Activated CD4-positive, alpha-beta memory T cell treated with anti-CD3 and anti-CD28 coated beads for 36 hours (primary cell): Measurements from ENCODE around the gene TRDMT1. TPM values are rescaled to one million over a fixed set of nuclear protein-coding genes. Genes with fewer than 3 reads are reported as not detected.
A peak's percentile ranks its signal among the peaks of the same experiment; 100 is the strongest.

Experiments
- CTCF ChIA-PET: fragments of 350-600 bp; sonication (Branson Sonifier 250); formaldehyde crosslinking; loops from one replicate; lab custom pipeline; 2021; ENCODE audit warnings: antibody characterized with exemption, inconsistent platforms; lab: Charles Lee
- POLR2A ChIA-PET: fragments of 350-600 bp; sonication (Branson Sonifier 250); formaldehyde crosslinking; loops from one replicate; lab custom pipeline; 2021; ENCODE audit warnings: antibody characterized with exemption; lab: Charles Lee
- DNase-seq: peaks from one replicate; pipeline ENCODE4 v3.0.0-alpha.2; 2020
- H3K27ac Mint-ChIP-seq: one replicate; pipeline ENCODE4 v1.8.0; 2021; ENCODE audit warnings: mixed read lengths
- H3K27me3 Mint-ChIP-seq: one replicate; pipeline ENCODE4 v1.8.0; 2021; ENCODE audit warnings: mixed read lengths
- H3K36me3 Mint-ChIP-seq: one replicate; pipeline ENCODE4 v1.8.0; 2021; ENCODE audit warnings: mixed read lengths
- H3K4me1 Mint-ChIP-seq: one replicate; pipeline ENCODE4 v1.8.0; 2021; ENCODE audit warnings: low read depth, mixed read lengths
- H3K4me3 Mint-ChIP-seq: one replicate; pipeline ENCODE4 v1.8.0; 2021; ENCODE audit warnings: mild to moderate bottlenecking, mixed read lengths
- H3K9me3 Mint-ChIP-seq: one replicate; pipeline ENCODE4 v1.8.0; 2021; ENCODE audit warnings: mixed read lengths
- intact Hi-C: fragments of 100-400 bp; cut with micrococcal nuclease; formaldehyde crosslinking; loops from one replicate; pipeline ENCODE4 v1.15.1; 2023
- total RNA-seq, 2 experiments: library from RNA; stranded (reverse); gene quantifications; one replicate each; pipeline ENCODE4 v1.2.3, GENCODE V29; 2021

Gene TRDMT1
- total RNA-seq, 2 experiments from 2014 or later = 5.0 to 5.8 TPM

GRCh38 chr10:17146892-17147291, 54.6 kb downstream of the TRDMT1 start:
- H3K4me1 Mint-ChIP-seq = peaks cover 14% of the 10 kb centered on the region
- no peaks in the 10 kb centered on the region for H3K27me3 Mint-ChIP-seq
- H3K4me3 Mint-ChIP-seq = no peak overlapping the region
- ChIA-PET CTCF (no interaction called here), POLR2A (no interaction called here)
- intact Hi-C loops = no loop called here
- no peaks in the 10 kb centered on the region for H3K9me3 Mint-ChIP-seq
- peaks cover 6% of the 10 kb centered on the region for H3K36me3 Mint-ChIP-seq
- H3K27ac Mint-ChIP-seq = no peak overlapping the region
- no peak for DNase-seq

- no peak overlapping the region for H3K4me3 Mint-ChIP-seq
- DNase-seq = no peak
- CTCF ChIA-PET = interaction anchor here (0.9 kb wide), 1 partner anchor 10 kb away, joined by 3 read pairs; no protein-coding TSS in a partner anchor
- peaks cover 20% of the 10 kb centered on the region for H3K4me1 Mint-ChIP-seq
- no peaks in the 10 kb centered on the region for H3K27me3 Mint-ChIP-seq
- no peak overlapping the region for H3K27ac Mint-ChIP-seq
- POLR2A ChIA-PET = interaction anchor here (0.9 to 1.9 kb wide), 3 partner anchors 82 to 120 kb away, joined by 3 to 6 read pairs (median 6); no protein-coding TSS in a partner anchor
- H3K36me3 Mint-ChIP-seq = peaks cover 10% of the 10 kb centered on the region
- no peaks in the 10 kb centered on the region for H3K9me3 Mint-ChIP-seq
- intact Hi-C loops = loop anchor here (2.0 kb wide), 2 partner anchors 56 to 86 kb away; partner anchors contain the start of gene TRDMT1
These were observed 56.2 kb downstream of the TRDMT1 start for GRCh38 chr10:17145239-17145638.

GRCh38 chr10:17144757-17145156, 56.7 kb downstream of the TRDMT1 start:
- intact Hi-C loops = loop anchor here (1.0 to 5.0 kb wide), 6 partner anchors 56 to 252 kb away; partner anchors contain the start of gene TRDMT1
- CTCF ChIA-PET = interaction anchor here (0.8 to 1.2 kb wide), 3 partner anchors 10 to 300 kb away, joined by 3 read pairs; no protein-coding TSS in a partner anchor
- peaks cover 20% of the 10 kb centered on the region for H3K4me1 Mint-ChIP-seq
- peak; percentile 77 for DNase-seq
- H3K9me3 Mint-ChIP-seq = no peaks in the 10 kb centered on the region
- peaks cover 10% of the 10 kb centered on the region for H3K36me3 Mint-ChIP-seq
- POLR2A ChIA-PET = interaction anchor here (0.9 to 1.9 kb wide), 3 partner anchors 83 to 119 kb away, joined by 3 to 6 read pairs (median 6); no protein-coding TSS in a partner anchor
- H3K27me3 Mint-ChIP-seq = no peaks in the 10 kb centered on the region
- no peak overlapping the region for H3K4me3 Mint-ChIP-seq
- H3K27ac Mint-ChIP-seq = peak overlapping the region; percentile 34

GRCh38 chr10:17144032-17144431, 57.4 kb downstream of the TRDMT1 start:
- CTCF ChIA-PET = interaction anchor here (0.8 to 1.2 kb wide), 4 partner anchors 9 to 299 kb away, joined by 3 read pairs; no protein-coding TSS in a partner anchor
- peaks cover 10% of the 10 kb centered on the region for H3K36me3 Mint-ChIP-seq
- POLR2A ChIA-PET = interaction anchor here (0.9 to 1.9 kb wide), 3 partner anchors 83 to 119 kb away, joined by 3 to 6 read pairs (median 6); no protein-coding TSS in a partner anchor
- H3K4me1 Mint-ChIP-seq = peaks cover 20% of the 10 kb centered on the region
- H3K4me3 Mint-ChIP-seq = no peak overlapping the region
- no peaks in the 10 kb centered on the region for H3K27me3 Mint-ChIP-seq
- intact Hi-C loops = loop anchor here (1.0 to 5.0 kb wide), 6 partner anchors 57 to 252 kb away; partner anchors contain the start of gene TRDMT1
- no peaks in the 10 kb centered on the region for H3K9me3 Mint-ChIP-seq
- DNase-seq = no peak
- no peak overlapping the region for H3K27ac Mint-ChIP-seq

GRCh38 chr10:17143055-17143690, 58.3 kb downstream of the TRDMT1 start:
- intact Hi-C loops = loop anchor here (5.0 kb wide), 2 partner anchors 76 to 251 kb away; no protein-coding TSS in a partner anchor
- no peak for DNase-seq
- no peaks in the 10 kb centered on the region for H3K27me3 Mint-ChIP-seq
- no peaks in the 10 kb centered on the region for H3K9me3 Mint-ChIP-seq
- H3K4me1 Mint-ChIP-seq = peaks cover 20% of the 10 kb centered on the region
- ChIA-PET POLR2A (interaction anchor here (0.8 kb wide), 1 partner anchor 92 kb away, joined by 4 read pairs; no protein-coding TSS in a partner anchor), CTCF (interaction anchor here (1.2 kb wide), 1 partner anchor 11 kb away, joined by 3 read pairs; no protein-coding TSS in a partner anchor)
- H3K27ac Mint-ChIP-seq = no peak overlapping the region
- no peak overlapping the region for H3K4me3 Mint-ChIP-seq
- peaks cover 10% of the 10 kb centered on the region for H3K36me3 Mint-ChIP-seq

- DNase-seq = no peak
- no peak overlapping the region for H3K27ac Mint-ChIP-seq
- no peaks in the 10 kb centered on the region for H3K9me3 Mint-ChIP-seq
- ChIA-PET CTCF (no interaction called here), POLR2A (no interaction called here)
- no peaks in the 10 kb centered on the region for H3K27me3 Mint-ChIP-seq
- H3K4me3 Mint-ChIP-seq = no peak overlapping the region
- intact Hi-C loops = loop anchor here (5.0 kb wide), 2 partner anchors 74 to 249 kb away; no protein-coding TSS in a partner anchor
- H3K4me1 Mint-ChIP-seq = peaks cover 20% of the 10 kb centered on the region
- peaks cover 6% of the 10 kb centered on the region for H3K36me3 Mint-ChIP-seq
These were observed 59.8 kb downstream of the TRDMT1 start for GRCh38 chr10:17141504-17142229.

- H3K36me3 Mint-ChIP-seq = peaks cover 3% of the 10 kb centered on the region
- no peak for DNase-seq
- CTCF ChIA-PET = no interaction called here
- no peak overlapping the region for H3K27ac Mint-ChIP-seq
- no peak overlapping the region for H3K4me3 Mint-ChIP-seq
- POLR2A ChIA-PET = no interaction called here
- no peaks in the 10 kb centered on the region for H3K9me3 Mint-ChIP-seq
- peaks cover 20% of the 10 kb centered on the region for H3K4me1 Mint-ChIP-seq
- intact Hi-C loops = loop anchor here (5.0 kb wide), 2 partner anchors 73 to 248 kb away; no protein-coding TSS in a partner anchor
- H3K27me3 Mint-ChIP-seq = no peaks in the 10 kb centered on the region
These were observed 61.1 kb downstream of the TRDMT1 start for GRCh38 chr10:17140386-17140761.

- H3K4me3 Mint-ChIP-seq = no peak overlapping the region
- intact Hi-C loops = no loop called here
- H3K9me3 Mint-ChIP-seq = no peaks in the 10 kb centered on the region
- no peak overlapping the region for H3K27ac Mint-ChIP-seq
- no peak for DNase-seq
- ChIA-PET POLR2A (interaction anchor here (0.7 kb wide), 1 partner anchor 115 kb away, joined by 3 read pairs; no protein-coding TSS in a partner anchor), CTCF (no interaction called here)
- H3K27me3 Mint-ChIP-seq = no peaks in the 10 kb centered on the region
- peaks cover 8% of the 10 kb centered on the region for H3K4me1 Mint-ChIP-seq
- H3K36me3 Mint-ChIP-seq = peaks cover 3% of the 10 kb centered on the region
These were observed 62.9 kb downstream of the TRDMT1 start for GRCh38 chr10:17138460-17139042.

GRCh38 chr10:17134737-17135260, 66.7 kb downstream of the TRDMT1 start:
- Mint-ChIP-seq H3K9me3 (no peaks in the 10 kb centered on the region), H3K36me3 (no peaks in the 10 kb centered on the region), H3K4me3 (no peak overlapping the region), H3K27me3 (no peaks in the 10 kb centered on the region), H3K27ac (no peak overlapping the region), H3K4me1 (no peaks in the 10 kb centered on the region)
- DNase-seq = no peak
- ChIA-PET POLR2A (no interaction called here), CTCF (interaction anchor here (1.1 kb wide), 1 partner anchor 10 kb away, joined by 3 read pairs; no protein-coding TSS in a partner anchor)
- intact Hi-C loops = no loop called here

- intact Hi-C loops = no loop called here
- ChIA-PET CTCF (interaction anchor here (1.1 kb wide), 1 partner anchor 10 kb away, joined by 3 read pairs; no protein-coding TSS in a partner anchor), POLR2A (interaction anchor here (0.7 kb wide), 1 partner anchor 240 kb away, joined by 3 read pairs; no protein-coding TSS in a partner anchor)
- Mint-ChIP-seq H3K27me3 (no peaks in the 10 kb centered on the region), H3K4me1 (no peaks in the 10 kb centered on the region), H3K36me3 (no peaks in the 10 kb centered on the region), H3K4me3 (no peak overlapping the region), H3K9me3 (no peaks in the 10 kb centered on the region), H3K27ac (no peak overlapping the region)
- no peak for DNase-seq
These were observed 67.2 kb downstream of the TRDMT1 start for GRCh38 chr10:17134282-17134681.

- H3K9me3 Mint-ChIP-seq = no peaks in the 10 kb centered on the region
- DNase-seq = no peak
- no peaks in the 10 kb centered on the region for H3K4me1 Mint-ChIP-seq
- intact Hi-C loops = no loop called here
- no peaks in the 10 kb centered on the region for H3K36me3 Mint-ChIP-seq
- H3K4me3 Mint-ChIP-seq = no peak within 1 kb of the TSS
- H3K27ac Mint-ChIP-seq = no peak within 1 kb of the TSS
- H3K27me3 Mint-ChIP-seq = no peaks in the 10 kb centered on the region
- ChIA-PET POLR2A (no interaction called here), CTCF (no interaction called here)
These were observed 71.7 kb downstream of the TRDMT1 start, which contains the start of gene CUBN for GRCh38 chr10:17129741-17130140. Gene CUBN, minus strand, starts transcription at chr10:17129811. Its CDS starts 46 bp downstream, at chr10:17129765.
